Brain microvascular endothelial cell (primary cell): ENCODE measurements around the gene DCUN1D1.

Source experiments
- DNase-seq: peaks from one replicate; pipeline ENCODE4 v3.0.0-alpha.2; 2020
- H3K27ac ChIP-seq: fragments of 250-450 bp; sonication (Bioruptor Pico); 2 replicates; pipeline ENCODE4 v1.5.1; 2020; ENCODE audit warnings: mild to moderate bottlenecking, moderate library complexity
- H3K27me3 ChIP-seq: fragments of 250-450 bp; sonication (Bioruptor Pico); replicated peaks from 2 replicates; pipeline ENCODE4 v1.5.1; 2020; ENCODE audit warnings: mild to moderate bottlenecking
- H3K36me3 ChIP-seq: fragments of 250-450 bp; sonication (Bioruptor Pico); replicated peaks from 2 replicates; pipeline ENCODE4 v1.5.1; 2020; ENCODE audit warnings: mild to moderate bottlenecking
- H3K4me3 ChIP-seq: 2 replicates; pipeline ENCODE4 v1.5.1; 2011; ENCODE audit warnings: low read depth, mild to moderate bottlenecking, control low read depth, low read length, moderate library complexity
- CTCF ChIP-seq: IDR thresholded peaks from 2 replicates; pipeline ENCODE4 v1.5.1; 2011; ENCODE audit warnings: low read depth, mild to moderate bottlenecking, moderate library complexity, low read length, control low read depth, inconsistent platforms; ENCODE audit errors: missing control alignments
- in situ Hi-C: cut with HindIII; loops from 2 replicates; pipeline ENCODE4 v1.10.0; 2017; ENCODE audit warnings: low sequenced_read_pairs, low pct_ligation_motif_present

Gene DCUN1D1

GRCh38 chr3:182954553-182955235, 25.6 kb downstream of the DCUN1D1 start:
- no peak for DNase-seq
- no peaks in the 10 kb centered on the region for H3K27me3 ChIP-seq
- no peaks in the 10 kb centered on the region for H3K36me3 ChIP-seq
- in situ Hi-C loops: no loop called here
- no peak overlapping the region for H3K27ac ChIP-seq
- no peak for TF ChIP-seq CTCF
- H3K4me3 ChIP-seq: no peak overlapping the region

GRCh38 chr3:182949688-182950087, 30.6 kb downstream of the DCUN1D1 start:
- Histone ChIP-seq H3K36me3 (peaks cover 10% of the 10 kb centered on the region), H3K4me3 (no peak overlapping the region), H3K27me3 (no peaks in the 10 kb centered on the region), H3K27ac (no peak overlapping the region)
- no peak for DNase-seq
- TF ChIP-seq CTCF: no peak
- in situ Hi-C loops: no loop called here

GRCh38 chr3:182948305-182948704, 32.0 kb downstream of the DCUN1D1 start:
- in situ Hi-C loops: no loop called here
- H3K27me3 ChIP-seq: no peaks in the 10 kb centered on the region
- no peak overlapping the region for H3K4me3 ChIP-seq
- no peak overlapping the region for H3K27ac ChIP-seq
- DNase-seq: no peak
- peaks cover 10% of the 10 kb centered on the region for H3K36me3 ChIP-seq
- no peak for TF ChIP-seq CTCF

- Histone ChIP-seq H3K27me3 (no peaks in the 10 kb centered on the region), H3K36me3 (peaks cover 10% of the 10 kb centered on the region), H3K4me3 (no peak overlapping the region), H3K27ac (no peak overlapping the region)
- no peak for TF ChIP-seq CTCF
- in situ Hi-C loops: no loop called here
- DNase-seq: no peak
These were observed 32.5 kb downstream of the DCUN1D1 start for GRCh38 chr3:182947888-182948287.

- no peak for TF ChIP-seq CTCF
- no peak overlapping the region for H3K27ac ChIP-seq
- in situ Hi-C loops: no loop called here
- no peak overlapping the region for H3K4me3 ChIP-seq
- DNase-seq: no peak
- no peaks in the 10 kb centered on the region for H3K27me3 ChIP-seq
- H3K36me3 ChIP-seq: peaks cover 7% of the 10 kb centered on the region
These were observed 38.6 kb downstream of the DCUN1D1 start for GRCh38 chr3:182941719-182942118.

GRCh38 chr3:182940266-182940808, 40.0 kb downstream of the DCUN1D1 start:
- DNase-seq: no peak
- Histone ChIP-seq H3K27ac (no peak overlapping the region), H3K36me3 (no peaks in the 10 kb centered on the region), H3K4me3 (no peak overlapping the region), H3K27me3 (no peaks in the 10 kb centered on the region)
- no peak for TF ChIP-seq CTCF
- in situ Hi-C loops: no loop called here
